ENCODE results near the gene TCFL5. TPM values are rescaled to one million over a fixed set of nuclear protein-coding genes. Genes with fewer than 3 reads are reported as not detected.
A peak's percentile ranks its signal among the peaks of the same experiment; 100 is the strongest.

Gene TCFL5
- total RNA-seq, 1 experiment from 2014 or later = 10.8 TPM

- H3K36me3 Mint-ChIP-seq (ENCODE audit: insufficient read depth, unreplicated experiment) = peaks cover 40% of the 10 kb centered on the region
- CTCF ChIA-PET = interaction anchor here (0.6 to 3.1 kb wide), 17 partner anchors 9 to 509 kb away, joined by 3 to 25 read pairs (median 5); partner anchors contain the start of gene COL9A3
- intact Hi-C loops (cut with micrococcal nuclease) = loop anchor here (5.0 kb wide), 1 partner anchor 142 kb away; no protein-coding TSS in a partner anchor
- DNase-seq (ENCODE audit: unreplicated experiment) = no peak
- no peaks in the 10 kb centered on the region for H3K9me3 Mint-ChIP-seq (ENCODE audit: unreplicated experiment)
- POLR2A ChIA-PET = interaction anchor here (0.6 kb wide), 1 partner anchor 69 kb away, joined by 4 read pairs; no protein-coding TSS in a partner anchor
- H3K4me1 Mint-ChIP-seq (ENCODE audit: insufficient read depth, unreplicated experiment) = peaks cover 10% of the 10 kb centered on the region
- no peak overlapping the region for H3K27ac Mint-ChIP-seq (ENCODE audit: low read depth, unreplicated experiment)
- H3K27me3 Mint-ChIP-seq (ENCODE audit: insufficient read depth, unreplicated experiment) = no peaks in the 10 kb centered on the region
- no peak for TF ChIP-seq CTCF (IDR thresholded peaks at IDR 0.05; ENCODE audit: unreplicated experiment)
- BruUV-seq (replicated peaks) = no TSS peak
- H3K4me3 Mint-ChIP-seq (ENCODE audit: unreplicated experiment) = no peak overlapping the region
Observed at GRCh38 chr20:62809530-62810428, 51.8 kb downstream of the TCFL5 start.

GRCh38 chr20:62808211-62808865 lies 53.3 kb downstream of the TCFL5 start:
- TF ChIP-seq CTCF (IDR thresholded peaks at IDR 0.05; ENCODE audit: unreplicated experiment) = peak; percentile 90
- intact Hi-C loops (cut with micrococcal nuclease) = loop anchor here (5.0 kb wide), 1 partner anchor 141 kb away; no protein-coding TSS in a partner anchor
- peak; percentile 62 for DNase-seq (ENCODE audit: unreplicated experiment)
- Mint-ChIP-seq H3K4me1 (ENCODE audit: insufficient read depth, unreplicated experiment) (peaks cover 10% of the 10 kb centered on the region), H3K4me3 (ENCODE audit: unreplicated experiment) (no peak overlapping the region), H3K36me3 (ENCODE audit: insufficient read depth, unreplicated experiment) (peaks cover 48% of the 10 kb centered on the region), H3K9me3 (ENCODE audit: unreplicated experiment) (no peaks in the 10 kb centered on the region), H3K27me3 (ENCODE audit: insufficient read depth, unreplicated experiment) (no peaks in the 10 kb centered on the region), H3K27ac (ENCODE audit: low read depth, unreplicated experiment) (no peak overlapping the region)
- ChIA-PET CTCF (interaction anchor here (0.6 to 3.1 kb wide), 60 partner anchors 9 to 546 kb away, joined by 3 to 25 read pairs (median 4); partner anchors contain the start of genes COL9A3, SLCO4A1 and TCFL5), POLR2A (interaction anchor here (0.6 to 1.8 kb wide), 10 partner anchors 11 to 659 kb away, joined by 3 to 6 read pairs (median 3); partner anchors contain the start of gene MRGBP)
- no TSS peak for BruUV-seq (replicated peaks)

- Mint-ChIP-seq H3K27me3 (ENCODE audit: insufficient read depth, unreplicated experiment) (no peaks in the 10 kb centered on the region), H3K9me3 (ENCODE audit: unreplicated experiment) (no peaks in the 10 kb centered on the region), H3K4me1 (ENCODE audit: insufficient read depth, unreplicated experiment) (peaks cover 10% of the 10 kb centered on the region), H3K27ac (ENCODE audit: low read depth, unreplicated experiment) (no peak overlapping the region), H3K4me3 (ENCODE audit: unreplicated experiment) (no peak overlapping the region), H3K36me3 (ENCODE audit: insufficient read depth, unreplicated experiment) (peaks cover 43% of the 10 kb centered on the region)
- no peak for DNase-seq (ENCODE audit: unreplicated experiment)
- ChIA-PET CTCF (interaction anchor here (0.6 to 3.1 kb wide), 47 partner anchors 9 to 545 kb away, joined by 3 to 25 read pairs (median 4); partner anchors contain the start of genes COL9A3, SLCO4A1 and TCFL5), POLR2A (interaction anchor here (0.6 to 1.8 kb wide), 10 partner anchors 10 to 658 kb away, joined by 3 to 6 read pairs (median 3); partner anchors contain the start of gene MRGBP)
- no peak for TF ChIP-seq CTCF (IDR thresholded peaks at IDR 0.05; ENCODE audit: unreplicated experiment)
- intact Hi-C loops (cut with micrococcal nuclease) = loop anchor here (5.0 kb wide), 1 partner anchor 140 kb away; no protein-coding TSS in a partner anchor
- no TSS peak for BruUV-seq (replicated peaks)
Observed at GRCh38 chr20:62807444-62808210, 54.0 kb downstream of the TCFL5 start.

All from MCF 10A (cell line).